Thyroid gland (tissue), 4 donors: ENCODE results near the gene SPATC1L. TPM values are rescaled to one million over a fixed set of nuclear protein-coding genes. Genes with fewer than 3 reads are reported as not detected.

ENCODE experiments used
- DNase-seq, 2 donors: peaks; one replicate each; pipeline ENCODE4 v3.0.0-alpha.2; 2019
- H3K27ac ChIP-seq, 3 donors: fragments of 200-600 bp; sonication (generic); 1 replicate in 2 of 3; 2 replicates in 1 of 3; pipeline ENCODE4 v1.5.1; 2016 to 2019; ENCODE audit warnings: mild to moderate bottlenecking in 1 of 3, moderate library complexity in 1 of 3
- H3K27me3 ChIP-seq: fragments of 200-600 bp; sonication (generic); one replicate; pipeline ENCODE4 v1.5.1; 2019
- H3K36me3 ChIP-seq, 2 donors: fragments of 200-600 bp; sonication (generic); one replicate each; pipeline ENCODE4 v1.5.1; 2016 to 2019
- H3K4me1 ChIP-seq, 2 donors: fragments of 200-600 bp; sonication (generic); one replicate each; pipeline ENCODE4 v1.5.1; 2017 to 2019
- H3K4me3 ChIP-seq, 3 donors: fragments of 200-600 bp; sonication (generic); replicated peaks in 1 of 3; 1 replicate in 2 of 3; 2 replicates in 1 of 3; pipeline ENCODE4 v1.5.1; 2016; ENCODE audit warnings: mild to moderate bottlenecking in 1 of 3
- H3K9me3 ChIP-seq: fragments of 200-600 bp; sonication (generic); one replicate; pipeline ENCODE4 v1.5.1; 2017
- POLR2A ChIP-seq, 2 donors: fragments of 450-650 bp; IDR thresholded peaks; one replicate each; pipeline ENCODE4 v1.6.1; 2017; ENCODE audit warnings: antibody characterized with exemption in 2 of 2, mild to moderate bottlenecking in 2 of 2, moderate library complexity in 1 of 2
- WGBS, 2 donors: methylation state at CpG; one replicate each; pipeline ENCODE4 v1.1.5; 2017; 5-methylcytosine and 5-hydroxymethylcytosine counted together
- intact Hi-C: fragments of 100-400 bp; cut with DNase I; formaldehyde crosslinking; loops from one replicate; pipeline ENCODE4 v1.15.1; 2023
- total RNA-seq, 4 donors: library from RNA; depleted of rRNA; stranded (reverse); fragments of >200 nt; gene quantifications; one replicate each; pipeline ENCODE4 v1.2.3, GENCODE V29; 2016
- TF ChIP-seq, protein P1 (sequence below), 6 experiments: fragments of 200-600 bp in 3 of 6; fragments of 450-650 bp in 3 of 6; sonication (generic) in 3 of 6; IDR thresholded peaks; one replicate each; pipeline ENCODE4 v1.5.1; 2016 to 2019; ENCODE audit warnings: antibody characterized with exemption in 6 of 6, mild to moderate bottlenecking in 2 of 6, inconsistent platforms in 1 of 6, moderate library complexity in 1 of 6

SPATC1L gene
- total RNA-seq, 4 donors from 2014 or later: 3.5 to 9.0 (median 5.8) TPM

GRCh38 chr21:46211786-46212720 is 27.8 kb upstream of the SPATC1L start:
- intact Hi-C loops: no loop called here
- Histone ChIP-seq H3K4me1 (no peaks in the 10 kb centered on the region), H3K27ac (no peak overlapping the region), H3K9me3 (no peaks in the 10 kb centered on the region), H3K27me3 (no peaks in the 10 kb centered on the region), H3K4me3 (no peak overlapping the region), H3K36me3 (peaks cover 5 to 6% of the 10 kb centered on the region in 2 donors)
- 78 to 90% methylated on average over 12 to 22 of the region's 23 CpGs for WGBS, 2 donors
- TF ChIP-seq, protein P1, sequence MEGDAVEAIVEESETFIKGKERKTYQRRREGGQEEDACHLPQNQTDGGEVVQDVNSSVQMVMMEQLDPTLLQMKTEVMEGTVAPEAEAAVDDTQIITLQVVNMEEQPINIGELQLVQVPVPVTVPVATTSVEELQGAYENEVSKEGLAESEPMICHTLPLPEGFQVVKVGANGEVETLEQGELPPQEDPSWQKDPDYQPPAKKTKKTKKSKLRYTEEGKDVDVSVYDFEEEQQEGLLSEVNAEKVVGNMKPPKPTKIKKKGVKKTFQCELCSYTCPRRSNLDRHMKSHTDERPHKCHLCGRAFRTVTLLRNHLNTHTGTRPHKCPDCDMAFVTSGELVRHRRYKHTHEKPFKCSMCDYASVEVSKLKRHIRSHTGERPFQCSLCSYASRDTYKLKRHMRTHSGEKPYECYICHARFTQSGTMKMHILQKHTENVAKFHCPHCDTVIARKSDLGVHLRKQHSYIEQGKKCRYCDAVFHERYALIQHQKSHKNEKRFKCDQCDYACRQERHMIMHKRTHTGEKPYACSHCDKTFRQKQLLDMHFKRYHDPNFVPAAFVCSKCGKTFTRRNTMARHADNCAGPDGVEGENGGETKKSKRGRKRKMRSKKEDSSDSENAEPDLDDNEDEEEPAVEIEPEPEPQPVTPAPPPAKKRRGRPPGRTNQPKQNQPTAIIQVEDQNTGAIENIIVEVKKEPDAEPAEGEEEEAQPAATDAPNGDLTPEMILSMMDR (IDR thresholded peaks at IDR 0.05): no peak
- no peak for TF ChIP-seq POLR2A (IDR thresholded peaks at IDR 0.05)
- DNase-seq: no peak

DNA sequence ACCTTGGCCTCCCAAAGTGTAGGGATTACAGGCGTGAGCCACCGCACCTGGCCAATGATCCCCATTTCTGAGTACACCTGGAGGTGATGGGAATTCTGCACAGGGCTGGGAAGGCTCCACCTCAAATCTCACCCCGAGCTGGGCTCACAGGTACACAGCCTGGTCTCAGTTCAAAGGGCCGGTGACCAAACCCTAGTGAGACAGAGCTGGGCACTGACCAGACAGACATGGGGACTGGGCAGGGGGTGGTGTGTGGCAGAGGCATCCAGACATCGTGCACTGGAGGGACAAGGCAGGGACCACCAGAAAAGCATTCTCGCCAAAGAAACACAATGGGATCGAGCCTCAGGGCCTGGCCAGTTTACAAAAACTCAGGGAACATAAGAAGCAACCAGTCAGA is 27.1 kb upstream of the SPATC1L start:
- intact Hi-C loops: no loop called here
- H3K9me3 ChIP-seq: no peaks in the 10 kb centered on the region
- no peaks in the 10 kb centered on the region for H3K27me3 ChIP-seq
- no peak for TF ChIP-seq POLR2A (IDR thresholded peaks at IDR 0.05)
- TF ChIP-seq, protein P1 (IDR thresholded peaks at IDR 0.05): no peak
- no peak overlapping the region for H3K27ac ChIP-seq
- H3K4me3 ChIP-seq: no peak overlapping the region
- no peak for DNase-seq
- H3K4me1 ChIP-seq: no peaks in the 10 kb centered on the region
- H3K36me3 ChIP-seq: peaks cover 8 to 9% of the 10 kb centered on the region in 2 donors
- WGBS, 2 donors: 91 to 95% methylated on average over 5 to 7 of the region's 7 CpGs

GRCh38 chr21:46210378-46211136 is 26.3 kb upstream of the SPATC1L start:
- Histone ChIP-seq H3K4me1 (no peaks in the 10 kb centered on the region), H3K9me3 (no peaks in the 10 kb centered on the region), H3K27me3 (no peaks in the 10 kb centered on the region), H3K36me3 (peaks cover 9 to 16% of the 10 kb centered on the region in 2 donors), H3K4me3 (no peak overlapping the region), H3K27ac (no peak overlapping the region)
- TF ChIP-seq POLR2A (IDR thresholded peaks at IDR 0.05): no peak
- TF ChIP-seq, protein P1 (IDR thresholded peaks at IDR 0.05): no peak
- intact Hi-C loops: no loop called here
- no peak for DNase-seq
- 86 to 100% methylated on average over 5 to 15 of the region's 16 CpGs for WGBS, 2 donors

GRCh38 chr21:46208761-46209721 is 24.8 kb upstream of the SPATC1L start:
- no peak for TF ChIP-seq POLR2A (IDR thresholded peaks at IDR 0.05)
- TF ChIP-seq, protein P1 (IDR thresholded peaks at IDR 0.05): no peak
- Histone ChIP-seq H3K4me3 (no peak overlapping the region), H3K4me1 (no peaks in the 10 kb centered on the region), H3K36me3 (peaks cover 9 to 20% of the 10 kb centered on the region in 2 donors), H3K27me3 (no peaks in the 10 kb centered on the region), H3K9me3 (no peaks in the 10 kb centered on the region), H3K27ac (no peak overlapping the region)
- 91 to 93% methylated on average over 13 to 23 of the region's 23 CpGs for WGBS, 2 donors
- intact Hi-C loops: no loop called here
- no peak for DNase-seq
